ENCODE results near the gene SETBP1.

The SETBP1 gene

DNA sequence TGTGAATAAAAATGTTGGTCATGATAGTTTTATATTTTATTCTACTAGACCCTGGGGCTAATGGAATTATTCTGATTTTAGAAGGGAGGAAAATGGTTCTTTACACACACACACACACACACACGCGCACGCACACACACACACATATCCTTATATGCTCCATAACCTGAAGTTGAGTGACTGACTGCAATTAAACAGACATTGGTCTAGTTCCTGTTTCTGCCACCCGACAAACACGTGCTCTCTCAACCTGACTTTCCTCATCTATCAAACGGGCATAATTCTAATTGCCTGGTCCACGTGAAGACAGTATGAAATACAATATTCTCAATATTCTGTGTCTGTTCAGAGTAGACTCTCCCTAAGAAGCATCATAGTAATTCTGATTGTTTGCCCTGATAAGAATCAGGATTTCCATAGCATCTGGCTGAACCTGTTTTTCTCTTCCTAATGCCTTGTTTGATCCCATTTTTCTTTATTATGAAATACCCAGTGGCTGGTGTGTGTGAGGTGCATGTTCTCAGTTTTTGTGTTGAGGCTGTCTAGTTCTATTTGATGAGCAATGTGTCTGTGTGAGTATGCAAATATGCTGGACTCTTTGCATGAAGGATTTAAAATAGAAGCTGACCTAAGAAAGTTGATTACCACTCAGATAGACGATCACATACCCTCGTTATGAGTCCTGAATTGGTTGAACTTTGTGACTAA lies 51.0 kb downstream of the SETBP1 start:
- no peak for DNase-seq (ENCODE audit: low read depth in 2 of 2)

GRCh38 chr18:44732238-44732563 lies 51.5 kb downstream of the SETBP1 start:
- DNase-seq (ENCODE audit: low read depth in 2 of 2): no peak

- no peak for DNase-seq (ENCODE audit: low read depth in 2 of 2)
Observed at GRCh38 chr18:44732599-44732998, 51.9 kb downstream of the SETBP1 start.

DNA sequence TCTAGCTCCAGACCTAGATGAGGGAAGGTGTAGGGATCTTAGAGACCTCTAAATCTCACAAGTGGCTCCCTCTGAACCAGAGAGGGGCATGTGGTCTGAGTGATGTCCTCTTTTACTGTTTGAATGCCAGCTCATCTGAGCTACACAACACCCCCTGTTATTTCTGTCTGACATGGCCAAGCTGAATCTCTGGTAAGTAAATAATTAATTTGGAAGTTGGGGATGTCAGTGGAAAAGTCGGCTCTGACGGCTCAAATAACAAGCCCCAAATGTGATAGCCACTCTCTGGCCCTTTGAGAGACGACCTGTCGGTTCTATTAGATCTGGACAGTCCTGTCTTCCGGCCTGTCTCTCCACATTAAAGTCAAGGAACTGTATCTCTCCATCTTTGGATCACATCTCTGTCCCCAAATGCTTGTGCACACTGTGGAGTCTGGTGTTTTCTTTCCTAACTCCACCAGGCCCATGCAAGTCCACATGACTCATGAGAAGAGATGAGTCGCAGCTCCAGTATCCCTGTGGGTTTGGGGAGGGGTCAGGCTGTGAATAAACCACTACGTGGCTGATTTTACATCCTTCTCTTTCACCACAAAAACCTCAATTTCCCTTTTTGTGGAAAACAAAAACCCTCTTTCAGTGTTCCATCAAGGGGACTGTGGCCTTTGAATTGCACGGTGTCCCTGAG lies 52.5 kb downstream of the SETBP1 start:
- DNase-seq (ENCODE audit: low read depth in 2 of 2): no peak

GRCh38 chr18:44733754-44734465 lies 53.2 kb downstream of the SETBP1 start:
- DNase-seq (ENCODE audit: low read depth in 2 of 2): no peak

GRCh38 chr18:44735096-44735495 lies 54.4 kb downstream of the SETBP1 start:
- DNase-seq (ENCODE audit: low read depth in 2 of 2): no peak

DNA sequence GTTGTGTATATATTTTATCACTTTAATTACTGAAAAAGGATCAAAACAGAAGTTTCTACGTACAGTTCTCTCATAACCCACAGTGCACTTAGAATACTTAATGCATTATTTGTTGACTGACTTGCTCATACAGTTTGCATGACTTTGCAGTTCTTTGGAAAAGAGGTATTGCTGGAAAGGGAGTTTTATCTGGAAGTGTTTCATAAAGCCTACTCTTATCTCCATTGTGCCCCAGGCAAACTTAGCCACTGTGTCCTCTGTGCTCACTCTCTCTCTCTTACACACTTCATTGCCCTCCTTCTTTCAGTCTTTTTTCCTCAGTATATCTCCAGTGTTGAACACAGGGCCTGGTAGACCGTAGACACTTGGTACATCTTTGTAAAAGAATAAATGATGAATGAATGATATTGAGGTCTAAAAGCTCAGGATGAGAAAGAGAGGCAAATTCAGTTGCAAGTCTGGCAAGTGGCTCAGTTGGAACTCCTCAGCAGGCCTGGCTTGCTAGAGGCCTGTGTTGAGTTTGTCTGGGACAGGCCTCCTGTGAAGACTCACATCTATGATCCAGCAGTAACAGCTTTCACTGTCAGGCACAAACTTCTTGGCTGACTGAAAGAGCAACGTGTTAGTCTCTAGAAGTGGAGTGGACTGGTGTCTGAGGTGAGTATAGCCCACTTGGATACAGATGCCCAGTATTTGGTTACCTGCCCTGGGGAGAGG lies 56.1 kb downstream of the SETBP1 start:
- no peak for DNase-seq (ENCODE audit: low read depth in 2 of 2)

DNA sequence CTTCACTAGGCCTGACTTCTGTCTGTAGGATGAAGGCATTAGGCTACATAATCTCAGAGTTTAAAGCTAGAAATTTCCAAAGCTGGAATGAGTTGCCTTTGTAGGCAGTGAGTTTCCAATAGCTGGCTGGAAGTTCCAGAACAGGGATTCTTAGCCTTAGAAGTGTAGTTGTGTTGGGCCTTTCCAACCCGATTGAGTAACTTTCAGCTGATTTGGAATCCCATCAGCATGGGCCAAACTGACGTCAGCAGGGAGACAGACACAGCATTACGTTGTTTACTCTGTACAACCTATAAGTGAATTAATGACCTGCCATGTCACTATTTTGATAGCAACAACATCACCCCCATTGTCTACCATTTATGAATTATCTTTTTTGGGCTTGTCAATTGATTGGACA lies 56.9 kb downstream of the SETBP1 start:
- no peak for DNase-seq (ENCODE audit: low read depth in 2 of 2)

DNA sequence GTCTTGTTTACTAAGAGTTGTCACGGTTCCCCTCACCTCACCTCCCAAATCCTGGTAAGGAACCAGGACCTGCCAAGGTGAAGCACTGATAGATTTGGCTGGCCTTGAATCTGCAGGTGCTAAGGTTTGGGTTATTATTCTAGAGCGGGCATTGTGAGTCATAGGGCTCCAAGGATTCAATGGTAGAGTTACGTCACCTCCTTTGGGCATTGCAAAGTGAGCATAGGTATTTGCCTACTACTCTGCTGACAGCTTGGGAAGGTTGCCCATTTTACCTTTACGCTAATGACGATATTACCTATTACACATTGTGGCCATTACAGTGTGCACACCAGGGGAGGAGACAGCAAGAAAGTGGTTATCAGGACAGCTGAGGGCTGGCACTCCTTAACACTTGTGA lies 59.3 kb downstream of the SETBP1 start:
- no peak for DNase-seq (ENCODE audit: low read depth in 2 of 2)

DNA sequence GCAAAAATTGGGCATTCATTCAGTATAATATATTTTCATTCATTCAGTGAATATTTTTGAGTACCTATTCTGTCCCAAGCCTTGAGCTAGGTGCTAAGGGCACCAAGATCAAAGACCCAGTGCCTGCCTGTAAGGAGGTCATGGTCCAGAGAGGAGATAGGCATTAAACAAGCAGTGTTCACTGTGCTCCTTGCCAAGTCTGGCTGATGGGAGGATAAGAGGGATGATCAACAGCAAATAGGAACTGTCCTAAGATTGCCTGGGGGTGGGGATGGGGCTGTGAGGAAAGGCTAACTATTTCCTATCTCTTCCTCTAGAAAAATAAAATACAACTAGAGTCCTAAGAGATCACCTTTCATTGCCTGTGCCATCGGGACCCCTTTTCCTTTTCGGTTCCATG lies 60.4 kb downstream of the SETBP1 start:
- DNase-seq (ENCODE audit: low read depth in 2 of 2): no peak

GRCh38 chr18:44741511-44741910 lies 60.8 kb downstream of the SETBP1 start:
- no peak for DNase-seq (ENCODE audit: low read depth in 2 of 2)

DNA sequence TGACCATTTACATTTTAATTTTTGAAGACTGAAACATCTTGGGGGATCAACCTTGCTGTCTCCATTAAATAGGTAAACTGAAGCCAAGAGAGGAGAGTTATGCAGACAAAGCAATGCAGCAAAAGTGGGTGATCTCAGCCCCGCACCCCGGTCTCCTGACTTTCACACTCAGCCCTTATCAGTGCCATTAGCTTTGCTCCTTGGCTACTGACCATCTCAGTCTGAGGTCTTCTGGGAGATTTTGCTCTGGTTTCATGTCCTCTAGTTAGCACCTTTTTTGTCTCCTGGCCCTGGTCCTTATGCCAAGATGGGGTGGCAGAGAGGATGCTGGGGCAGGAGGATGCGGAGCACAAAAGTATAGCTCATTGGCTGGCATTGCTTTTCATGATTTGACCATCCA lies 61.4 kb downstream of the SETBP1 start:
- DNase-seq (ENCODE audit: low read depth in 2 of 2): no peak

DNA sequence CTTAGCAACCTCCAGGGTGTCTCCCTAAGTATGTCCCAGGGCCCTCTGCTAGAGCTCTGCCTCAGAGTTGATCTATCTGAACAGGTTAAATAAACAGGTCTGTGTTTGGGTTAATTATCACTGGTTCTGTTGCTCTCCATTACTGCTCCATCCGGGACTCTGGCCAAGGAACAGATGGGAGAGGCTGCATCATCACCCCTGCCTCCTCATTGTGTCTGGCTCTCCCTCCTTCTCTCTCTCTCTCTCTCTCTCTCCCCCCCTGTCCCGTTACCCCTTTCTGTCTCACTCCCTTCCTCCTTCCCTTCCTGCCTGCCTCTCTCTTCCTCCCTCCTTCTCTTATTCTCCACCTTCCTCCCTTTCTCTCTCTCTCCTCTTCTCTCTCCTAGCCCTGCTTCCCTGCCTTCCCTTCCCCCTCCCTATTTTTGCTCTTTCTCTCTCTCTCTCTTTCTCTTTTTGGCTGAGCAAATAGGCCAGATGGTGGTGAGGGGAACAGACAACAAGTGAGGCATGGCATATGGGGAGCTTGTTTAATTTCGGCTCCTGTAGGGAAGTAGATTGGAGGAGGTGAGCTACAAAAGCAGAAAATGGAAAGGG lies 62.1 kb downstream of the SETBP1 start:
- no peak for DNase-seq (ENCODE audit: low read depth in 2 of 2)

- DNase-seq (ENCODE audit: low read depth in 2 of 2): no peak
Observed at GRCh38 chr18:44743631-44744030, 62.9 kb downstream of the SETBP1 start.

DNA sequence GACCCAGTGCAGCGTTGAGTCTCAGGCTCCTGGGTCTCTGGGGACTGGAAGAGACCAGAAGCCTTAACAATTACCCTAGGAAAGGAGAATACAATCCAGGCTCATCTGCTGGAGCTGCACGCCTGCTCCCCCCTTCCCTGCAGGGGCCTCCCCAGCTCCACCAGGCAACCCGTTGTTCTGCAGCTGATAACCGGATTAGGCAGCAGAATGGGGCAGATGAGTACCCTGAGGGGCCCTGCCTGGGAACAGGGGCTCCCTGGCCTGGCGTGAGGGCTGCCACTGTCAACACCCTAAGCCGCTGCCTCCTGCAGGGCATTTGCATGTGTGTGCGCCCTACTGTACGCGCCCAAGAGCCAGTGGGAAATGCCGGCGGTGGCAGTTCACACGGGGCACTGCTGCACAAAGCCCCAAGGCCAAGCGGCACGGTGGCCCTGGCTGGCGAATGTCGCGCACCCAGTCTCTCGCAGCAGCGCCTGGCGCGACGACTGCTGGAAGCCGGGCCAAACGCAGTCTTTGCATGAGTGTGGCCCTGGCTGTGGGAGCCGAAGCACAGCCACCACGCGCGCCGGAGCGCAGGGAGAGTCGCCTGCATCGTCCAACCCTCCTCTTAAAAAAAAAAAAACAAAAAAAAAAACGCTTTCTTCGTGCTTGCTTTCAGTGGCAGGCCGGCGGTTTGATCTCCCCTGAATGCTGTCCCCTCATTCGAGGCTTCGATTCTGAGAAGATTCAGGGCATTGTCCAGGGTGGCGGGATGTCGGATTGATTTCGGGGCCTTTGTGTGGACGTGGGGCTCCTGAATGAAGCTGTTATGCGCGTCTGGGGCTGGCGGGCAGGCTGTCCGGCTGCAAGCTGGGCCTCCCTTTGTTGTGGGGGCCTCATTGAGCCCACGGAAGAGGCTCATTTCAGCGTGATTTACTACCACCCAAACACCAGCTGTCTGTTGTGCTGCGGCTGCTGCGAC lies 63.8 kb downstream of the SETBP1 start:
- DNase-seq (ENCODE audit: low read depth in 2 of 2): no peak

DNA sequence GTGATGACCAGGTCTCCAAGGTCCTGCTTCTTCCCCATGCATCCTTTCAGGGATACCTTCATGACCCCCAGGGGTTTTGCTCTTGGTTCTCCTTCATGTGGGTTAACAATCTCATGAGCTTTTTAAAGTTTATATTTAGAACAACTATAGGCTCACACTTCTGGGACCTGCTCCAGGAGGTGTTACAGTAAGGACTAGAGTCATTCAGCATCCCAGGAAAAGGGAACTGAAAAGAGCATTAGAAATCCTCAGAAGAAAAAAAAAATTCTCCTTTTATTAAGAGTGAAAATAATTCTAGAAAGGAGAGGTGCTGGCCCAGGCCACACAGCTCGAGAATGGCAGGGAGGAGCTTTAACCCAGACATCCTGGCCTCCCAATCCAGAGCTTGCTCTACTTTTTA lies 66.5 kb downstream of the SETBP1 start:
- DNase-seq (ENCODE audit: low read depth in 2 of 2): no peak

DNA sequence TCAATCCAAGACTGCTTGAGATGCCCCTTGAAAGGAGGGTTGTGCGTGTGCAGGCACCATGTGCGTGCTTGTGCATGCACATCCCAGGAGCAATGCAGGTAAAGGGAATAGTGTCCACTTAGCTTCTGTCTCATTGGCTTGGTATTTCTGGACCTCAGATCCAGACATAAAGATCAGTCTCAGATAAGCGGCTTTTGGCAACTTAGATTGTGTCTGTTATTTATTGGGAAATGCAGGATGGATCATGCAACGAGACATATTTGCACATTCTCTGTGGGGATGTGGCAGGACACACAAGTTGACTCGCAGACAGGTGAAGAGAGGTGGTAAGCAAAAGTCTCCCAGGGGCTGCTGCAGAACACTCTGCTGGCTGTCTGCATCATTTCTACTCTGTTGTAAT lies 67.9 kb downstream of the SETBP1 start:
- no peak for DNase-seq (ENCODE audit: low read depth in 2 of 2)

DNA sequence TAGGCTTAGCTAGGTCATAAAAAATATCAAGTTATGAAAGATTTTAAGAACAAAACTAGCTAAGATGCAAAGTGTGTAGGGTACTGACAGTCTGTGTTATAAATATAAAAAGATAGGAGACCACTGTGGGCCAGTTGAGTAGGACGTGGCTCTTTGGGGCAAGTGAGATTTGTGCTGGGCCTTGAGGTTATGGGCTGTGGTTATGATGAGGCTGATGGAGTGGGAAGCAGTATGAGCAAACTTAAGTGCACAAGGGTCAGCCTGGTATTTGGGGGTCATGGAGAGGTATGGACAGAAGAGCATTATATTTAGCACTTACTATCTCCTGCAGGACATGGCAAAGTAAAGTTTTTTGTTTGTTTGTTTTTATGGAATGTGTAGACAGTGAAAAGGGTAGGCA lies 70.1 kb downstream of the SETBP1 start:
- DNase-seq (ENCODE audit: low read depth in 2 of 2): no peak

GRCh38 chr18:44754567-44754966 lies 73.9 kb downstream of the SETBP1 start:
- DNase-seq (ENCODE audit: low read depth in 2 of 2): no peak

DNA sequence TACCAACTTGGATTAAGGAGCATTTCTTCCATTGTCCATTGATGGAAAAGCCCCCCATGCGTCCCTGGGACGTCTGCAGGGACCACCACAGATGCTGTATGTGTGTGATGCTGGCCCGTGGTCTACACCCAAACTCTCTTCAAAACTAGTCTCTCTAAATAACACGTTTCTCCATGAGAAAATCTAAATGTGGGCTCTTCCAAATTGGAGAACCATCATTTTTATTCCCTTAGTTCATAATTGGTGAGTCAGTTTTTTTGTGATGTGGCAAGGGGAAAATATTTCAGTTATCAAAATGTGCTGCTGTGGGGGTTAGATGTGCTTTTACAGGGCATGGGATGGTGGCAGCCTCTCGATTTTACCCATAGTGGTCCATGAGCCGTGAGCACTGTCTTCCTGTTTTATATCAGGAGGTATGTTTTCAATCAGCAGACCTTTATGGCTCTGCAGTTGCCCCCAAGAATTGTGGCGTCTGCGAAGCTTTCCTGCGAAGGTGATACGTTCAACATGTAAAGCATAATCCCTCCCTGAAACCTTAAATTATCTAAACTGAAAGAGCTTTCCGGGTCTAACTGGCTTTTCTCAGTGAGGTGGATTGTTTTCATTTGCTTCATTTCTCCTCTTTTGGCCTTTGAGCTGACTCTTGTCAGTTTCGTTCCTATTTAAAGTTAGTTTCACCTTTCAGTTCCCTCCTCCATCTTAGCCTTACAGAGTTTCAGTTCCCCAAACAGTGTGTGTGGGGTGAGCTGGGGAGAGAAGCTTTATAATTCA lies 78.4 kb downstream of the SETBP1 start:
- DNase-seq (ENCODE audit: low read depth in 2 of 2): no peak
